Activated T-helper 2 cell treated with anti-CD3 and anti-CD28 coated beads, Interferon-gamma antibody, Interleukin-2, Interleukin-4, amounts not matched to agents 10 μg/mL and 5 μg/mL and 100 μg/mL, durations not matched to agents 14 hours and 24 hours and 36 hours (primary cell): ENCODE data around the gene TSPAN15. TPM values are rescaled to one million over a fixed set of nuclear protein-coding genes. Genes with fewer than 3 reads are reported as not detected.
"Not testable (repeated sequence)": the region's sequence is repeated elsewhere in the genome, so short reads cannot be mapped to it uniquely, and the experiment has no call there.

Experiments used
- DNase-seq: peaks from one replicate; pipeline ENCODE4 v3.0.0; 2021; ENCODE audit warnings: low spot score
- H3K27ac Mint-ChIP-seq: one replicate; pipeline ENCODE4 v1.8.0; 2021; ENCODE audit warnings: mixed read lengths
- H3K27me3 Mint-ChIP-seq: one replicate; pipeline ENCODE4 v1.8.0; 2021; ENCODE audit warnings: low read depth, mixed read lengths
- H3K36me3 Mint-ChIP-seq: one replicate; pipeline ENCODE4 v1.8.0; 2021; ENCODE audit warnings: low read depth, mixed read lengths
- H3K4me1 Mint-ChIP-seq: one replicate; pipeline ENCODE4 v1.8.0; 2021; ENCODE audit warnings: low read depth, mixed read lengths
- H3K4me3 Mint-ChIP-seq: one replicate; pipeline ENCODE4 v1.8.0; 2021; ENCODE audit warnings: low read depth, mild to moderate bottlenecking, moderate library complexity, mixed read lengths
- H3K9me3 Mint-ChIP-seq: one replicate; pipeline ENCODE4 v1.8.0; 2021; ENCODE audit warnings: mixed read lengths
- intact Hi-C: fragments of 100-400 bp; cut with micrococcal nuclease; formaldehyde crosslinking; loops from one replicate; pipeline ENCODE4 v1.15.1; 2023
- total RNA-seq: library from RNA; stranded (reverse); gene quantifications from 2 replicates; pipeline ENCODE4 v1.2.3, GENCODE V29; 2022

Gene TSPAN15
- total RNA-seq, 1 donor from 2014 or later: 0.55 TPM

DNA sequence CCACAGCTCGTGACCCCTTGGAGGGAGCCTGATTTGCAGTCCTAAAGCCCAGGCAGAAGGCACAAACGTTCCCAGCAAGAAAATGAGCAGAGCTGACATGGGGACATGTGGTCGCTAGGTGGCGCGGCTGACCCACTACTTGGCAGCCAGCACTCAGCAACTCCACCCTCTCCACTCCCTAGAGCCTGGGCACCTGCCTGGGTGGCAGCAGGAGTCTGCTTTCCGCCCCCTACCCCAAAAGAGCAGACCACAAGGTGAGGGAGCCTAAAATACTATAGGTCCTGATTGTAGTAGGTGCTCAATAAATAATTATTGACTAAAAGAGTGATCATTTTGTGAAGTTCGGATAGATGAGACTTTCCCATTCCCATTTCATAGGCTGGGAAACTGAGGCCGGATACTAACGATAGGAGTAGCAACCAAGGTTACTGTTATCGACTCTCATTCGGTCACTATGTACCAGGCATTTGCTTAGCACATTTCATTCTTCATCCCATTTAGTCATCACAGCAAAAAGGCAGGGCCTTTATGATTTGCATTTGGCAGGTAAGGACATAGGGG, 64.5 kb downstream of the TSPAN15 start:
- DNase-seq: peak; percentile 63
- no peaks in the 10 kb centered on the region for H3K9me3 Mint-ChIP-seq
- H3K36me3 Mint-ChIP-seq: no peaks in the 10 kb centered on the region
- peaks cover 23% of the 10 kb centered on the region for H3K27me3 Mint-ChIP-seq
- no peak overlapping the region for H3K27ac Mint-ChIP-seq
- intact Hi-C loops: loop anchor here (1.0 to 2.0 kb wide), 2 partner anchors 124 to 201 kb away; no protein-coding TSS in a partner anchor
- H3K4me1 Mint-ChIP-seq: no peaks in the 10 kb centered on the region
- H3K4me3 Mint-ChIP-seq: no peak overlapping the region

DNA sequence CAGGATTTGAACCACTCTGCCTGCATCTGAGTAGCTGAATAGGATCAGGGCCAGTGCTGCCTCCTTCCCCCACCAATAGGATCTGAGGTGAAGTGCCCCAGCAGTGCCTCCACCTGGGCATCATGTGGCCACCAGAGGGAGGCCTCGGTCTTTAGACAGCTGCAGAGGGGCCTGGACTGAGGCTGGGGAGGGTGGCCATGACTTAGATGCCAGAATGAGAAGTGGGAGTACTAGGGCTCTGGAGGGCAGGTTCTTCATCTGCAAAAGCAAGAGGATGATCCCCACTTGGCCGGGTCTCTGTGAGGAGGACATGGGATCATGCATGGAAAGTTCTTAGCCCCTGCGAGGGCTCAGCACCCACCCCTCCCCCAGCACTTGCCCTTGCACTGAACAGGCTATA, 65.1 kb downstream of the TSPAN15 start:
- no peak for DNase-seq
- H3K4me1 Mint-ChIP-seq: no peaks in the 10 kb centered on the region
- H3K27ac Mint-ChIP-seq: no peak overlapping the region
- H3K27me3 Mint-ChIP-seq: peaks cover 18% of the 10 kb centered on the region
- no peaks in the 10 kb centered on the region for H3K9me3 Mint-ChIP-seq
- no peaks in the 10 kb centered on the region for H3K36me3 Mint-ChIP-seq
- intact Hi-C loops: no loop called here
- H3K4me3 Mint-ChIP-seq: no peak overlapping the region

DNA sequence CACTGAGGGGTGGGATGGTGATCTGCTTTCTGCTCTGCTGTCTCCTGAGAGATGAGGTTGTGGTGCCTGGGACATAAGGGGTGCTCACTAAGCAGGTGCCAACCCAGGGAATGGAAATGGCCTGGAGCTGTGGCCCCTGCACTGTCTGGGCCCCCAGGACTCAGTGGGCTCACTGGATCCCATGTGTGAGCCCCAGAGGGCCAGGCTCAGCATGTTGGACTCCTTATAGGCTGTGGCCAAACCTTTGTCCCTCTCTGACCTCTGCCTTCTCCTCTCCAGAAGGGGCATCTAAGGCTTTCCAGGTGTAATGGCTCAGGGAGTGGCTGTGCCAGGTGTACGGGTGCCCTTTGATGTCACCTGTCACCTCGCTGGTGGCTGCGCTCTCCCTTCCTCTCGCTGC, 65.5 kb downstream of the TSPAN15 start:
- H3K4me3 Mint-ChIP-seq: no peak overlapping the region
- H3K27ac Mint-ChIP-seq: no peak overlapping the region
- no peaks in the 10 kb centered on the region for H3K9me3 Mint-ChIP-seq
- intact Hi-C loops: no loop called here
- H3K36me3 Mint-ChIP-seq: no peaks in the 10 kb centered on the region
- H3K4me1 Mint-ChIP-seq: no peaks in the 10 kb centered on the region
- peaks cover 13% of the 10 kb centered on the region for H3K27me3 Mint-ChIP-seq
- no peak for DNase-seq

DNA sequence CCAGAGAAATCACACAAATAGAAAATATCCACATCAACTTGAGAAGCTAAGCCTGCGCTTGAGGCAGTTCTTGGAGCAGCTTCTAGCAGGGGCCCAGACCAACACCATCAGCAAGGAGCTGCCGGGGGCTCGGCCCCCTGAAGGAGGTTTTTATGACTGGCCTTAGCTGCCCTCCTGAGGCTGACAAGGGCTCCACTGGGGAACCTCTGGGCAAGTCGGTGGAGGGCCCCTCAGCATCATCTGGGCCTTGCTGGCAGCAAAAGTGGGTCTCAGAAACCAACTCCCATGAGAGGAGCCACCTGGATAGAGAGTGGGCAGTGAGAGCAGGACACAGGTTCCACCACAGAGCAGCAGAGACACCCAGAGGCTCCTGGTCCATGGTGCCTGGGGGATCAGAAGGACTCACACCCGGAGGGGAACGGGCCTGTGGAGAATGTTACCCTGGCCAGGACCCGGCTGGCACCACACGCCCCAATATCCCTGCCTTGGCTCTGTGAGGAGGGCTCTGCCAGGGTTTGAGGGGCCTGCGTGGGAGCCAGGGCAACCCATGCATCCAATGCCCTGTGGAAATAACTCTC, 66.1 kb downstream of the TSPAN15 start:
- Mint-ChIP-seq H3K4me3 (no peak overlapping the region), H3K27ac (no peak overlapping the region), H3K9me3 (no peaks in the 10 kb centered on the region), H3K27me3 (peaks cover 13% of the 10 kb centered on the region), H3K4me1 (no peaks in the 10 kb centered on the region), H3K36me3 (no peaks in the 10 kb centered on the region)
- intact Hi-C loops: no loop called here
- no peak for DNase-seq

DNA sequence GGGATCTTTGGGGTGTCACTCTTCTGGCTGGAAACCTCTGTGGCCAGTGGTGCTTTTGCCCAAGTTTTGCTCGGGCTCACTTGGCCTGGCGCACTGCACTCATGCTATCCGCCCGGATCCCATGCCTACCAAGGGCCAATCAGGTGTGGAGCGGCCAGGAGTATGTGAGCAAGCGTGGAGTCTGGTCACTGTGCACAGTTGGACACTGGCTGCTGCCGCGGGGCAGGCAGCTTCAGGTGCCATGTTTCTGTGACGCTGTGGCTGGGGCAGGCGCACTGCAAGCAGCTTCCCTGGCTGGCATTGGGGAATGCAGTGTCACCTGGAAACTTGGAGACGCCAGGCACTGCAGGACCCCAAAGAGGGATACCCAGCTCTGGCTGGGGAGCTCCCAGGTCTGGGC, 76.7 kb downstream of the TSPAN15 start:
- no peak overlapping the region for H3K27ac Mint-ChIP-seq
- no peak for DNase-seq
- H3K27me3 Mint-ChIP-seq: peaks cover 19% of the 10 kb centered on the region
- no peak overlapping the region for H3K4me3 Mint-ChIP-seq
- intact Hi-C loops: no loop called here
- H3K9me3 Mint-ChIP-seq: no peaks in the 10 kb centered on the region
- no peaks in the 10 kb centered on the region for H3K4me1 Mint-ChIP-seq
- no peaks in the 10 kb centered on the region for H3K36me3 Mint-ChIP-seq

DNA sequence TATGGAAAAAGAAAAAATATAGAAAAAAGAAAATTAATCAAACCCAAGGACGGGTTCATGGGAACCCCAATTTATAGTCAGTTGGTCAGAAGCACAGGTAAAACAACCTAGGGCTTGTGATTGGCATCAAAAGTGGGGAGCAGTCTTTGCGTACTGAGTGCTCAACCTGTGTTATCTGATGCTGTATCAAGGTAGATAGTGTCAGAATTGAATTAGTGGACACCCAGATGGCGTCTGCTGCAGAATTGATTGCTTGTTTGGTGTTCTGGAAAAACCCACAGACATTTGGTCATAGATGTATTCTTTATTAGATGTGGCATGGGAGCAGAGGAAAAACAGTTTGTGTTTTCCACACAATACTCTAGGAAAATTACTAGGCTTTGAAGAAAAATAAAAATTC, 82.4 kb downstream of the TSPAN15 start:
- no peak overlapping the region for H3K27ac Mint-ChIP-seq
- DNase-seq: no peak
- H3K4me3 Mint-ChIP-seq: no peak overlapping the region
- H3K9me3 Mint-ChIP-seq: no peaks in the 10 kb centered on the region
- peaks cover 9% of the 10 kb centered on the region for H3K27me3 Mint-ChIP-seq
- intact Hi-C loops: no loop called here
- H3K36me3 Mint-ChIP-seq: no peaks in the 10 kb centered on the region
- H3K4me1 Mint-ChIP-seq: no peaks in the 10 kb centered on the region

DNA sequence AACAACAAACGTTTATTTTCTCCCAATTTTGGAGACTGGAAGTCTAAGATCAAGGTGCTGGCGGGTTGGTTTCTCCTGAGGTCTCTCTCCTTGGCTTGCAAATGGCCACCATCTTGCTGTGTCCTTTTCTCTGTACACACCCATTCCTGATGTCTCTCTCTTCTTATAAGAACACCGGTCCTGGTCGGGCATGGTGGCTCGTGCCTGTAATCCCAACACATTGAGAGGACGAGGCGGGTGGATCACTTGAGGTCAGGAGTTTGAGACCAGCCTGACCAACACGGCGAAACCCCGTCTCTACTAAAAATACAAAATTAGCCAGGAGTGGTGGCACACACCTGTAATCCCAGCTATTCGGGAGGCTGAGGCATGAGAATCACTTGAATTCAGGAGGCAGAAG, 85.3 kb downstream of the TSPAN15 start:
- H3K27ac Mint-ChIP-seq, DNase-seq, H3K36me3 Mint-ChIP-seq, H3K27me3 Mint-ChIP-seq, H3K4me1 Mint-ChIP-seq, intact Hi-C loops, H3K4me3 Mint-ChIP-seq: not testable (repeated sequence)
- peaks cover 15% of the 10 kb centered on the region for H3K9me3 Mint-ChIP-seq

DNA sequence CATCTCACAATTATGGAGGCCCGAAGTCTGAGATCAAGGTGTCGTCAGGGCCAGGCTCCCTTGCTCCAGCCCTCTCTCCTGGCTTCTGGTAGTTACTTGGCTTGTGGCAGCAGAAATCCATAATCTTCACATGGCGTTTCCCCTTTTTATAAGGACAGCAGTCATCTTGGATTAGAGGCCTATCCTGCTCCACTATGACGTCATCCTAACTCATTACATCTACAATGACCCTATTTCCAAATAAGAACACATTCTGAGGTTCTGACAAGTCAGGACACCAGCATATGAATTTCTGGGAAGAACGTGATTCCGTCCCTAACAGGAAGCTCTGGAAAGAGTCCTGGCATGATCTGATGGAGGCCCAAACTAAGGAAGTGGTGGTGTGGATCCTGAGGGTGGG, 86.2 kb downstream of the TSPAN15 start:
- Mint-ChIP-seq H3K27me3 (peaks cover 5% of the 10 kb centered on the region), H3K36me3 (no peaks in the 10 kb centered on the region), H3K4me3 (no peak overlapping the region), H3K9me3 (peaks cover 22% of the 10 kb centered on the region), H3K4me1 (no peaks in the 10 kb centered on the region), H3K27ac (no peak overlapping the region)
- DNase-seq: no peak
- intact Hi-C loops: no loop called here

DNA sequence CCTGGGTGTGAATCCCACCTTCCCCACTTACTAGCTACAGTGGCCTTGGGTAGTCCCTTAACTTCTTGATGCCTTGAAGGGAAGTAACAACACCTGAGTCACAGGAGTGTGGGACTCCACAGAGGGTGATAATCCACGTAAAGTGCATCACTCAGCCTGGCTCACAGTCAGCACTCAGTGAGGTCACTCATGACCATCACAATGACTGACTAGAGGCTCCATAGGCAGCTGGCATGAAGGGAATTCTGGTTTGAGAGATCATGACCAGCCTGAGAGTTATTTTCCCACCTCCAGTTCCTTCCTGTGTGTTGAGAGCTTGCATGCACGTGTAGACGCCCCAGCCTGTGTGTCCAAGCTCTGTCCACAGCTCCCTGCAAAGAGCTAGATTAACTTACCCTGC, 87.2 kb downstream of the TSPAN15 start:
- Mint-ChIP-seq H3K27me3 (no peaks in the 10 kb centered on the region), H3K4me3 (no peak overlapping the region), H3K9me3 (peaks cover 22% of the 10 kb centered on the region), H3K36me3 (no peaks in the 10 kb centered on the region), H3K4me1 (no peaks in the 10 kb centered on the region), H3K27ac (no peak overlapping the region)
- intact Hi-C loops: no loop called here
- DNase-seq: no peak

DNA sequence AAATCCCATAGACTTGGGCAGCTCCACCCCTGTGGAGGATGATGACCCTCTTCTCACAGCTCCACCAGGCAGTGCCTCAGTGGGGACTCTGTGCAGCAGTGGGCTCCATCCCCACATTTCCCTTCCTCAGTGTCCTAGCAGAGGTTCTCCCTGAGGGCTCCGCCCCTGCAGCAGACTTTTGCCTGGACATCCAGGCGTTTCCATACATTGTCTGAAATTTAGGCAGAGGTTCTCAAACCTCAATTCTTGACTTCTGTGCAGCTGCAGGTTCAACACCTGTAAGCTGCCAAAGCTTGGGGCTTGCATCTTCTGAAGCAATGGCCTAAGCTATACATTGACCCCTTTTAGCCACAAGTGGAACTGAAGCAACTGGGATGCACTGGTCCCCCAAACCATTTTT, 90.2 kb downstream of the TSPAN15 start:
- intact Hi-C loops: no loop called here
- no peaks in the 10 kb centered on the region for H3K4me1 Mint-ChIP-seq
- peaks cover 22% of the 10 kb centered on the region for H3K9me3 Mint-ChIP-seq
- no peaks in the 10 kb centered on the region for H3K36me3 Mint-ChIP-seq
- no peak overlapping the region for H3K4me3 Mint-ChIP-seq
- H3K27me3 Mint-ChIP-seq: no peaks in the 10 kb centered on the region
- no peak overlapping the region for H3K27ac Mint-ChIP-seq
- DNase-seq: no peak

DNA sequence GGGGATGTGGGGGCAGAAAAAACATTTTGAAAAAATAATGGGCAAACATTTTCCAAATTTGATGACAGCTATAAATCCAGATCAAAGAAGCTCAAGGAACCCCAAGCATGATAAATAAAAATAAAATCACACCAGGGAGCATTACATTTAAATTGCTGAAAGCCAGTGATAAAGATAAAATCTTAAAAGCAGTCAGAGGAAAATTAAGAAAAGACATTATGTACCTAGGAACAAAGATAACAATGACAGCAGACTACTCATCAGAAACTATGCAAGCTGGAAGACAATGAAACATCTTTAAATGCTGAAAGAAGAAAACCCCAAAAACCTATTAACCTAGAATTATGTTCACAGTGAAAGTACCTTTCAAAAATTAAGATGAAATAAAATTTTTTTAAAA, 98.7 kb downstream of the TSPAN15 start:
- intact Hi-C loops: no loop called here
- H3K9me3 Mint-ChIP-seq: peaks cover 25% of the 10 kb centered on the region
- no peak overlapping the region for H3K27ac Mint-ChIP-seq
- no peaks in the 10 kb centered on the region for H3K4me1 Mint-ChIP-seq
- no peak for DNase-seq
- peaks cover 5% of the 10 kb centered on the region for H3K27me3 Mint-ChIP-seq
- H3K36me3 Mint-ChIP-seq: no peaks in the 10 kb centered on the region
- no peak overlapping the region for H3K4me3 Mint-ChIP-seq

DNA sequence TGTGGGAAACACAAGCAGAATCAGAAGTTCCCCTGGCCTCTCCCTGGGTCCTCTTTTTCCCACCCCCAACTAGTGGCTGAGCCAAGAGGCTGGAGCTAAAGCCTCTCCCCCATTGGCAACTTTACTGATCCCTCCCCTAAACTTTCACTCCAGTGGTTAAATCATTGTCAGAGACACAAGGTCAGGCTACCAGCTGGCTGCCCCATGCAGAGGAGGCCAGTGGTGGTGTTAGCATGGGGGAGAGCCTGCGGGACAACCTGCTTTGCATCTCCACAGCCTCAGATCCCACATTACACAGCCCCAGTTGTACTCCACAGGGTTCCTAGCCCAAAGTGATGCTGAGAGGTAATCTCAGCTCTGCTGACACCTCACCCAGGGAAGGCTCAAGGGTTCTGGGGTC, 101.0 kb downstream of the TSPAN15 start:
- Mint-ChIP-seq H3K36me3 (no peaks in the 10 kb centered on the region), H3K27ac (no peak overlapping the region), H3K9me3 (peaks cover 25% of the 10 kb centered on the region), H3K4me1 (no peaks in the 10 kb centered on the region), H3K27me3 (peaks cover 12% of the 10 kb centered on the region), H3K4me3 (no peak overlapping the region)
- DNase-seq: no peak
- intact Hi-C loops: no loop called here

DNA sequence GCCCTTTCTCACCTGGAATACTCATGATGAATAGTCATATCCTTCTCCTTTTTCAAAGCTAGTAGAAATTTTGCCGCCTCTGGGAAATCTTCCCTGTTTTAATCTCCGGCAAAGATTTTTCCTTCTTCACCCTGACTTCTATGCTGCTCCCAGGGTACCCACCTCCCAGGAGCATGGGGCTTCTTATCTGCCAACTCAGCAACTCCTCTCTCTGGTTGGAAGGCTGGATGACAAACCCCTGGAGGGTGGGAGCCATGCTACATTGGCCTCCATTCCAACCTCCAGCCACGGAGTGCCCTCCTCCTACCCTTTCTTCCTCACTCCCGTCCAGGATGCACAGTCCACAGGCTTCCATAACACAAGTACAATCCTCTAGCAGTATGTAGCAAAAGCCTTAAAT, 102.1 kb downstream of the TSPAN15 start:
- H3K9me3 Mint-ChIP-seq: peaks cover 20% of the 10 kb centered on the region
- no peaks in the 10 kb centered on the region for H3K36me3 Mint-ChIP-seq

DNA sequence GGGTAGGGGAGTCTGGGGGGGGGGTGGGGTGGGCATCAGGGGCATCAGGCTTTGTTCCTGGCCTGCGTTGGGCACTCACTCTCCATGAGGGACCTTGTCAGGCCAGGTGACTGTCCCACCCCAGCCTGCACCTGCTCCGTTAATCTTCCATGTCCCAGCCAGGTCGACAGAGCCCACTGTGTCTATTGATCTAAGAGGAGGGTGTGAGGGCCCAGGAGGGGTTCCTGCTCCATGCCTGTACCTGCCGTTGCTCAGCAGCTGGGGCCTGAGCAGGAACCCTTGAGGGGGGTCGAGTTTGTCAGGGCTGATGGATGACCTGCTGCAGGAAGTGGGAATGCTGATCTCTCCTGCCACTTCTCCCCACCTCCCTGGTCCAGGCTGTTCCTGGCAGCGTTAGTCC, 103.3 kb downstream of the TSPAN15 start:
- Mint-ChIP-seq H3K4me3 (no peak overlapping the region), H3K36me3 (no peaks in the 10 kb centered on the region), H3K9me3 (peaks cover 9% of the 10 kb centered on the region), H3K4me1 (peaks cover 9% of the 10 kb centered on the region), H3K27me3 (peaks cover 11% of the 10 kb centered on the region), H3K27ac (no peak overlapping the region)
- intact Hi-C loops: no loop called here
- DNase-seq: no peak

More for the DNA sequence above, 102.1 kb downstream of the TSPAN15 start:
- intact Hi-C loops: no loop called here
- H3K4me3 Mint-ChIP-seq: no peak overlapping the region
- no peak for DNase-seq
- peaks cover 3% of the 10 kb centered on the region for H3K4me1 Mint-ChIP-seq
- no peak overlapping the region for H3K27ac Mint-ChIP-seq
- peaks cover 10% of the 10 kb centered on the region for H3K27me3 Mint-ChIP-seq
